H1 (cell line): ENCODE results near the gene ZDHHC16. TPM values are rescaled to one million over a fixed set of nuclear protein-coding genes. Genes with fewer than 3 reads are reported as not detected.

Source experiments
- CTCF ChIA-PET: fragments of 300-600 bp; sonication (Branson Sonifier 250); formaldehyde crosslinking; loops from one replicate; lab custom pipeline; 2021; ENCODE audit not compliant: partially characterized antibody; lab: Charles Lee
- POLR2A ChIA-PET: fragments of 300-600 bp; sonication (Branson Sonifier 250); formaldehyde crosslinking; loops from one replicate; lab custom pipeline; 2021; ENCODE audit warnings: inconsistent platforms; ENCODE audit not compliant: partially characterized antibody; lab: Charles Lee
- DNase-seq, 2 experiments: peaks; one replicate each; pipeline versions ENCODE4 v3.0.0 to v3.0.0-alpha.2; 2010 to 2022; ENCODE audit warnings: low spot score in 2 of 2, low read depth in 1 of 2, mixed read lengths in 1 of 2
- FAIRE-seq: peaks from 2 replicates; lab custom pipeline; 2011; peaks lifted over from hg19 to GRCh38; lab: Jason Lieb, UNC
- H2AFZ ChIP-seq: 2 replicates; pipeline ENCODE4 v1.8.1; 2012; ENCODE audit warnings: low read length, inconsistent platforms
- H2AK5ac ChIP-seq: 2 replicates; pipeline ENCODE4 v1.6.1; 2013; ENCODE audit warnings: low read depth, low read length
- H2BK120ac ChIP-seq: replicated peaks from 2 replicates; pipeline ENCODE3; 2013; ENCODE audit warnings: low read depth, low read length, inconsistent platforms
- H2BK12ac ChIP-seq: 2 replicates; pipeline ENCODE4 v1.6.1; 2013; ENCODE audit warnings: low read depth, low read length
- H2BK15ac ChIP-seq: 2 replicates; pipeline ENCODE4 v1.6.1; 2013; ENCODE audit warnings: low read length
- H2BK20ac ChIP-seq: 2 replicates; pipeline ENCODE4 v1.6.1; 2013; ENCODE audit warnings: low read length
- H2BK5ac ChIP-seq: 2 replicates; pipeline ENCODE4 v1.6.1; 2013; ENCODE audit warnings: low read depth, low read length
- H3K14ac ChIP-seq: 2 replicates; pipeline ENCODE4 v1.6.1; 2013; ENCODE audit warnings: inconsistent platforms; ENCODE audit not compliant: insufficient read length
- H3K18ac ChIP-seq: 2 replicates; pipeline ENCODE4 v1.6.1; 2013; ENCODE audit warnings: low read length; ENCODE audit errors: extremely low read depth
- H3K23ac ChIP-seq: 2 replicates; pipeline ENCODE4 v1.6.1; 2013; ENCODE audit warnings: inconsistent platforms; ENCODE audit not compliant: insufficient read length
- H3K23me2 ChIP-seq: 2 replicates; pipeline ENCODE4 v1.6.1; 2013; ENCODE audit warnings: low read depth, low read length
- H3K27ac ChIP-seq: 2 replicates; pipeline ENCODE4 v1.6.1; 2011; ENCODE audit warnings: low read depth, low read length, inconsistent platforms
- H3K27me3 ChIP-seq, 4 experiments: replicated peaks in 1 of 4; 1 replicate in 1 of 4; 2 replicates in 3 of 4; pipeline versions ENCODE4 v1.6.1 to v1.8.1; 2011 to 2013; ENCODE audit warnings: low read length in 3 of 4, mild to moderate bottlenecking in 3 of 4, inconsistent platforms in 2 of 4, mixed read lengths in 2 of 4, moderate library complexity in 1 of 4; ENCODE audit not compliant: control insufficient read depth in 3 of 4, insufficient read depth in 3 of 4; ENCODE audit errors: extremely low read depth in 1 of 4
- H3K36me3 ChIP-seq, 4 experiments: 2 replicates each; pipeline versions ENCODE4 v1.6.1 to v1.8.1; 2011 to 2013; ENCODE audit warnings: mild to moderate bottlenecking in 4 of 4, low read length in 3 of 4, moderate library complexity in 2 of 4, control low read depth in 1 of 4, inconsistent platforms in 1 of 4; ENCODE audit not compliant: insufficient read depth in 4 of 4, control insufficient read depth in 2 of 4
- H3K4ac ChIP-seq: replicated peaks from 2 replicates; pipeline ENCODE3; 2013; ENCODE audit warnings: low read length, low read depth, mixed read lengths, inconsistent platforms; ENCODE audit not compliant: insufficient read length
- H3K4me1 ChIP-seq, 4 experiments: replicated peaks in 1 of 4; 1 replicate in 1 of 4; 2 replicates in 3 of 4; pipeline versions ENCODE4 v1.6.1 to v1.8.1; 2011 to 2013; ENCODE audit warnings: low read length in 3 of 4, inconsistent platforms in 2 of 4, mixed read lengths in 1 of 4; ENCODE audit not compliant: insufficient read depth in 4 of 4, control insufficient read depth in 3 of 4
- H3K4me2 ChIP-seq, 2 experiments: 2 replicates each; pipeline versions ENCODE4 v1.6.1 to v1.8.1; 2011 to 2013; ENCODE audit warnings: low read depth in 2 of 2, low read length in 2 of 2, control low read depth in 1 of 2, inconsistent platforms in 1 of 2, mild to moderate bottlenecking in 1 of 2; ENCODE audit not compliant: insufficient read depth in 1 of 2
- H3K4me3 ChIP-seq, 4 experiments: fragments of 200-600, 300-600 bp in 1 of 4; sonication (generic), shearing (Covaris generic), sonication (Bioruptor Twin) in 1 of 4; 2 replicates each; pipeline versions ENCODE4 v1.5.1 to v1.8.1; 2011 to 2016; ENCODE audit warnings: low read length in 4 of 4, low read depth in 3 of 4, control low read depth in 2 of 4, inconsistent platforms in 2 of 4, mild to moderate bottlenecking in 2 of 4, mixed read lengths in 1 of 4, moderate library complexity in 1 of 4; ENCODE audit not compliant: insufficient read depth in 2 of 4; ENCODE audit errors: extremely low read depth in 1 of 4
- H3K56ac ChIP-seq: replicated peaks from 2 replicates; pipeline ENCODE3; 2013; ENCODE audit warnings: low read depth, mild to moderate bottlenecking, mixed read lengths, low read length, inconsistent platforms; ENCODE audit not compliant: insufficient read length
- H3K79me1 ChIP-seq: 2 replicates; pipeline ENCODE4 v1.6.1; 2013; ENCODE audit warnings: low read depth, low read length, control low read depth
- H3K79me2 ChIP-seq, 2 experiments: 2 replicates each; pipeline versions ENCODE4 v1.6.1 to v1.8.1; 2012 to 2013; ENCODE audit warnings: low read length in 2 of 2, mild to moderate bottlenecking in 2 of 2, inconsistent platforms in 1 of 2; ENCODE audit not compliant: insufficient read depth in 2 of 2, control insufficient read depth in 1 of 2
- H3K9ac ChIP-seq, 4 experiments: replicated peaks in 1 of 4; 1 replicate in 1 of 4; 2 replicates in 3 of 4; pipeline versions ENCODE4 v1.6.1 to v1.8.1; 2011 to 2013; ENCODE audit warnings: low read depth in 3 of 4, low read length in 3 of 4, control low read depth in 2 of 4, mild to moderate bottlenecking in 2 of 4, moderate library complexity in 2 of 4, inconsistent platforms in 1 of 4; ENCODE audit errors: extremely low read depth in 1 of 4
- H3K9me3 ChIP-seq, 2 experiments: 2 replicates each; pipeline versions ENCODE4 v1.6.1 to v1.8.1; 2012 to 2013; ENCODE audit warnings: mild to moderate bottlenecking in 2 of 2, moderate library complexity in 2 of 2, control low read depth in 1 of 2, inconsistent platforms in 1 of 2, low read depth in 1 of 2, low read length in 1 of 2, mixed read lengths in 1 of 2; ENCODE audit not compliant: insufficient read depth in 2 of 2
- H4K20me1 ChIP-seq, 2 experiments: replicated peaks in 1 of 2; 2 replicates each; pipeline versions ENCODE3 to v1.8.1; 2011 to 2013; ENCODE audit warnings: inconsistent platforms in 2 of 2, low read length in 2 of 2, mild to moderate bottlenecking in 1 of 2; ENCODE audit not compliant: insufficient read depth in 2 of 2, control insufficient read depth in 1 of 2
- H4K5ac ChIP-seq: 2 replicates; pipeline ENCODE4 v1.6.1; 2013; ENCODE audit warnings: low read length, low read depth, mixed read lengths, inconsistent platforms; ENCODE audit not compliant: insufficient read length
- H4K8ac ChIP-seq: 2 replicates; pipeline ENCODE4 v1.8.0; 2013; ENCODE audit warnings: mild to moderate bottlenecking, moderate library complexity, low read length, inconsistent platforms; ENCODE audit not compliant: insufficient read depth; ENCODE audit errors: extremely low read depth
- H4K91ac ChIP-seq: replicated peaks from 2 replicates; pipeline ENCODE3; 2013; ENCODE audit warnings: low read length, mixed read lengths, inconsistent platforms; ENCODE audit not compliant: insufficient read length
- BACH1 ChIP-seq: IDR thresholded peaks from 2 replicates; pipeline ENCODE4 v1.6.1; 2012; ENCODE audit warnings: low read length, improper control_type of control experiment
- BRCA1 ChIP-seq: IDR thresholded peaks from 2 replicates; pipeline ENCODE4 v1.6.1; 2012; ENCODE audit warnings: low read depth, low read length, improper control_type of control experiment
- CBX5 ChIP-seq: fragments of 300-800, 300-1000 bp; sonication (generic); IDR thresholded peaks from 2 replicates; pipeline ENCODE4 v1.7.1; 2016; ENCODE audit warnings: antibody characterized with exemption, low read length, low read depth
- CBX8 ChIP-seq: fragments of 300-800, 300-1000 bp; sonication (generic); IDR thresholded peaks from 2 replicates; pipeline ENCODE4 v1.7.1; 2016; ENCODE audit warnings: low read depth, low read length, borderline replicate concordance
- CREB1 ChIP-seq: IDR thresholded peaks from 2 replicates; pipeline ENCODE4 v1.6.1; 2012; ENCODE audit warnings: inconsistent platforms
- EZH2 ChIP-seq: fragments of 200-600 bp; sonication (generic); IDR thresholded peaks from 2 replicates; pipeline ENCODE4 v1.7.1; 2012; ENCODE audit warnings: low read depth, mild to moderate bottlenecking, moderate library complexity, low read length, inconsistent platforms; ENCODE audit not compliant: severe bottlenecking
- FOSL1 ChIP-seq: IDR thresholded peaks from 2 replicates; pipeline ENCODE4 v1.6.1; 2011; ENCODE audit warnings: mild to moderate bottlenecking, low read depth, low read length, moderate library complexity; ENCODE audit not compliant: insufficient read depth
- GTF2F1 ChIP-seq: IDR thresholded peaks from 2 replicates; pipeline ENCODE4 v1.6.1; 2012; ENCODE audit warnings: low read depth, low read length, improper control_type of control experiment, borderline replicate concordance
- RBBP5 ChIP-seq: IDR thresholded peaks from 2 replicates; pipeline ENCODE4 v1.7.1; 2012; ENCODE audit warnings: low read depth, mild to moderate bottlenecking, inconsistent platforms, low read length, moderate library complexity, borderline replicate concordance
- RNF2 ChIP-seq: fragments of 200-900, 300-1000 bp; sonication (generic); IDR thresholded peaks from 2 replicates; pipeline ENCODE4 v1.7.1; 2016; ENCODE audit warnings: borderline replicate concordance, low read depth, mild to moderate bottlenecking, antibody characterized with exemption, low read length; ENCODE audit not compliant: poor library complexity, severe bottlenecking; ENCODE audit errors: missing control alignments
- SAP30 ChIP-seq: fragments of 300-600 bp; sonication (generic); IDR thresholded peaks from 2 replicates; pipeline ENCODE4 v1.7.1; 2012; ENCODE audit warnings: low read length, moderate library complexity, mild to moderate bottlenecking, inconsistent platforms; ENCODE audit not compliant: insufficient read depth, insufficient replicate concordance
- SIX5 ChIP-seq: IDR thresholded peaks from 2 replicates; pipeline ENCODE4 v1.6.1; 2011; ENCODE audit warnings: mild to moderate bottlenecking, low read depth, low read length
- SP1 ChIP-seq: IDR thresholded peaks from 2 replicates; pipeline ENCODE4 v1.6.1; 2011; ENCODE audit warnings: low read depth, low read length
- ZNF274 ChIP-seq: IDR thresholded peaks from 2 replicates; pipeline ENCODE4 v1.7.0; 2012; ENCODE audit warnings: low read length, borderline replicate concordance; ENCODE audit errors: extremely low read depth
- WGBS, 2 experiments: shearing (Covaris generic) in 1 of 2; methylation state at CpG; one replicate each; pipeline versions ENCODE4 v1.1.6 to v1.1.7; 2013 to 2015; ENCODE audit warnings: low lambda C conversion rate in 2 of 2, mixed read lengths in 2 of 2, inconsistent platforms in 1 of 2, low coverage in 1 of 2, missing lambda C conversion rate in 1 of 2; ENCODE audit not compliant: insufficient replicate concordance in 2 of 2, insufficient coverage in 1 of 2, insufficient read length in 1 of 2; ENCODE audit errors: extremely low coverage in 1 of 2, missing lambda C conversion rate in 1 of 2; 5-methylcytosine and 5-hydroxymethylcytosine counted together
- polyA plus RNA-seq, 7 experiments: library from polyadenylated mRNA; depleted of rRNA in 3 of 7; stranded (reverse) in 5 of 7; unstranded in 2 of 7; fragments of >200 nt in 5 of 7; fragments of 200-250 nt in 2 of 7; gene quantifications; 1 replicate in 5 of 7; 2 replicates in 1 of 7; 4 replicates in 1 of 7; pipeline versions ENCODE4 v1.2.1 to v1.2.3, GENCODE V29; 2011 to 2013; ENCODE audit warnings: missing spikeins in 2 of 7, mixed read lengths in 2 of 7
- total RNA-seq: library from RNA; stranded (reverse); fragmentation: NEBNext Ultra II Directional; extraction: Animal tissue kit (Norgen Biotek cat#: 25700); gene quantifications from 2 replicates; pipeline ENCODE4 v1.2.1, GENCODE V29; 2021

Gene ZDHHC16
- total and polyA plus RNA-seq, 2 of the 8 experiments (the other 6 are each of a cell fraction or from before 2014, with no cell fraction given) = 45.9 to 108 TPM

DNA sequence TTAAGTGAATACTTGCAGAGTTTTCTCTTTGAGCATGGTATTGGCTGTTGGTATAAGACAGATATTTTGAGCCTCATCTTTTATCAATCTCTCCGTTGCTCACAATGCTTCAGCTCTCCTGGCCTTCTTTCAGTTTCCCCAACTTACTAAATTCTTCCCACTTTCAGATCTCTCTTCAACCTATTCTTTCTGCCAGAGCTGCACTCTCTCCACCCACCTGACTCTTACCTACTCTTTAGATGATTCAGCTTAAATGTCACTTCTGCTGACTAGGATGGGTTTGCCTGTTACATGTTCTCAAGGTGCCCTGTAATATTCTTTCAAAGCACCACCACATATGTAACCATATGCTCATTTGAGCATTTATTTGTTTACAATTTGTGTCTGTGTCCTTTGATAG lies 1.8 kb upstream of the ZDHHC16 start:
- CTCF ChIA-PET = interaction anchor here (0.7 to 2.5 kb wide), 7 partner anchors 11 to 168 kb away, joined by 3 to 19 read pairs (median 4); no protein-coding TSS in a partner anchor
- Histone ChIP-seq H2BK15ac (no peak overlapping the region), H3K36me3 (peaks cover 3 to 24% (median 15%) of the 10 kb centered on the region in 4 experiments; a peak in 6 of 8 replicates), H3K79me1 (peaks cover 10% of the 10 kb centered on the region), H3K56ac (no peak overlapping the region), H2BK20ac (no peak overlapping the region), H4K91ac (no peak overlapping the region), H3K27me3 (no peaks in the 10 kb centered on the region), H3K23ac (no peak overlapping the region), H2AFZ (no peak overlapping the region), H3K18ac (no peak overlapping the region), H3K4ac (no peak overlapping the region), H3K9me3 (no peaks in the 10 kb centered on the region), H3K79me2 (peaks cover 15 to 41% of the 10 kb centered on the region in 2 experiments), H3K23me2 (peaks cover 7% of the 10 kb centered on the region), H3K27ac (no peak overlapping the region), H2BK12ac (no peak overlapping the region), H3K9ac (no peak overlapping the region), H3K14ac (no peak overlapping the region), H2AK5ac (no peak overlapping the region), H3K4me2 (peak overlapping the region; percentile 85 to 88; a peak in 2 of 4 replicates), H4K5ac (no peak overlapping the region), H4K20me1 (peaks cover 0 to 4% of the 10 kb centered on the region in 2 experiments), H3K4me3 (peak overlapping the region in 2 of 4 experiments; percentile 1 to 85; a peak in 2 of 8 replicates), H2BK5ac (no peak overlapping the region), H3K4me1 (peaks cover 0 to 8% (median under 1%) of the 10 kb centered on the region in 4 experiments; a peak in 5 of 7 replicates), H4K8ac (no peak overlapping the region), H2BK120ac (no peak overlapping the region)
- no peak for DNase-seq
- FAIRE-seq = no peak
- 96% methylated on average over 1 of the region's 1 CpG; no CpG with 5 or more reads in 1 of the 2 experiments for WGBS, 2 experiments
- POLR2A ChIA-PET = interaction anchor here (1.2 to 13.8 kb wide), 2 partner anchors 12 to 53 kb away, joined by 3 to 185 read pairs; no protein-coding TSS in a partner anchor
- TF ChIP-seq ZNF274 (no peak), CBX8 (no peak), FOSL1 (no peak), SP1 (no peak), CREB1 (no peak), EZH2 (no peak), CBX5 (no peak), BRCA1 (no peak), SIX5 (no peak), RBBP5 (no peak), BACH1 (no peak), GTF2F1 (no peak), RNF2 (no peak), SAP30 (no peak)
